ENCODE measurements around the gene POLR1F.
A peak's percentile ranks its signal among the peaks of the same experiment; 100 is the strongest.
"Not testable (repeated sequence)": the region's sequence is repeated elsewhere in the genome, so short reads cannot be mapped to it uniquely, and the experiment has no call there.

Gene POLR1F
- total RNA-seq: 33.5 to 101 reads per million in 2 experiments

DNA sequence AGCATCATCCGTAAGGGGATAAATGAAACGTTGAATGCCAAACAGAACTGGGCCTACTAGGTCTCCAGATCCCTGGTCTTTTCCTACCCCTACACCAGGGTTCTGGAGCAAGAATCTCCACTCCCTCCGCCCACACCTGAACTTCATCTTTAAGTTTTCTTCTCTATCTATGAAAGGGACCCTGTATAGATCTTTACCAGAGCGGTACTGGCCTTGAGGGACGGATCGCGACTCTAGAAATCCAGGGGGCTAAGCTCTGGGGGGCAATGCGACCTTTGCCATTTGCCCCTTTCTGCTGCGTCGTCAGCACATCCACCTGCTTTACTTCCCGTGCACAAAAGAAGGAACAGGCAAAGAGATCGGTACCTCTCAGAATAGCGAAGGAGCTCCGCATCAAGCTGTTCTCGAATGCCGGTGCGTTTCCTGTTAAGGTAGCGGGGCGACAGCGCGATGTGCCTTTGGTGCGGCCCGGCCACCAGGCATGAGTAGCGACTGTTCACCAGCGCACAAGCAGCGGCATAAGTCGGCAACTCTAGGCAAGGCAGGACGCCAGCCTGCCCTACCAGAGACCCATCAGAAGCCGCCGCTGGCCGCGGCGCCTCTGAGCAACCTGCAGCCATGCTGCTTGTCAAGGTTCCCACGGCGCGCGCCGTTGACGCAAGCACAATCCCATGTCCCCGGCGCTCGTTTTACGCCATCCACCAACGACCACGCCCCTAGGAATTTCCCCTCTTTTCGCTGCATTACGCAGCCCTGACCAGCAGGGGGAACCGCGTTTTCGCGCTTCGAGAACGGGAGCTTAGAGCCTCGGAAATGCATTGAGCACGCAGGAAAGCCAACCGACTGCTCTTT lies at the start of gene POLR1F:
TSS of gene POLR1F (minus strand) at position 641 of the 852 bp plus-strand sequence. CDS start at position 620, 21 bp downstream.
- DNase-seq (ENCODE audit: low read depth): peak; percentile 89

GRCh38 chr7:19754521-19755116 lies 45.8 kb upstream of the POLR1F start:
- no peak for DNase-seq (ENCODE audit: low read depth)

- DNase-seq (ENCODE audit: low read depth): no peak
Measured at GRCh38 chr7:19752020-19752419, 43.2 kb upstream of the POLR1F start.

DNA sequence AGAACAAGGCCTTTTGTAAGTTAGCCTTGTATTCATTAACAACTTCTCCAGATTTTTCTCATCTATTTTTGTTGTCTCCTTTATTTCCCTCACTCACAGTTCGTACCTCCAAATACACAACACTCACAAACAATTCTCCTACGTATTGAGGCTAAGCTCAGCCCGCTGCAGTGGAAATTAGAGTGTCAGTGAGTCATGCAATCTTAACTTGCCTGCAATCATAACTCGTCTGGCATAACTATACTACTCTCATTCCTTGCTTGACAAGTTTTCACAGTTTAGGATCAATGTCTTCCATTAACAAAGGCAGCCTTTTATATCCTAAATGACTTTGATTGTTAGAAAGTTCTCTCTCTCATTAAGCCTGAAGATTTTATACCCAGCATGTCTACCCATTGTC lies 40.8 kb upstream of the POLR1F start:
- DNase-seq (ENCODE audit: low read depth): no peak

DNA sequence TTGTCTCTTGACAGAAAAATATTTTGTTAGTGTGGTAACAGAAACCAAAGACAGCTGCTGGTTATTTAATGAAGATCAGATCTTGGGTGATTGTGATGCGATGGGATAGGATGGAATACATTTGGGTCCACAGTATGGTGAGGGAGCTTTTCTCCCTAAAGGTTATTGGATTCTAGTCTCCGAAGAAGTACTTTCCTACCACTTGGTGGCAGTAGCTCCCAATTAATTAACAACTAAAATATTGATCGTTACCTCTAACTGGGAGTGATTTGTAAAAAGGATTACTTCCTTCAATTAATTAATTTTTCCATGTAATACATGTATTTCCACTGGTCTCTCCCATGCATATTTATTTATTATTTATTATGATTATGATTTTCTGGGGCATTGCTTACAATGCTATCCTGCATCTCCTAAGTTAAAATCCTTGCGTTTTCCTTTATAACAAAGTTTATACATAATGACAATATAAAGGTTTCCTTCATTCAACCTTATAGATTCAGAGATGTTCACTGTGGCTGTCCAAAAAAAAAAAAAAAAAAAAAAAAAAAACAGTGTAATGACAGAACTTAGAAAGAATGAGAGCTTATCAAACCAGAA lies 39.0 kb upstream of the POLR1F start:
- no peak for DNase-seq (ENCODE audit: low read depth)

- DNase-seq (ENCODE audit: low read depth): no peak
Measured at GRCh38 chr7:19744075-19744474, 35.2 kb upstream of the POLR1F start.

GRCh38 chr7:19728716-19729115 lies 19.9 kb upstream of the POLR1F start:
- DNase-seq (ENCODE audit: low read depth): no peak

GRCh38 chr7:19725770-19726169 lies 16.9 kb upstream of the POLR1F start:
- DNase-seq (ENCODE audit: low read depth): no peak

DNA sequence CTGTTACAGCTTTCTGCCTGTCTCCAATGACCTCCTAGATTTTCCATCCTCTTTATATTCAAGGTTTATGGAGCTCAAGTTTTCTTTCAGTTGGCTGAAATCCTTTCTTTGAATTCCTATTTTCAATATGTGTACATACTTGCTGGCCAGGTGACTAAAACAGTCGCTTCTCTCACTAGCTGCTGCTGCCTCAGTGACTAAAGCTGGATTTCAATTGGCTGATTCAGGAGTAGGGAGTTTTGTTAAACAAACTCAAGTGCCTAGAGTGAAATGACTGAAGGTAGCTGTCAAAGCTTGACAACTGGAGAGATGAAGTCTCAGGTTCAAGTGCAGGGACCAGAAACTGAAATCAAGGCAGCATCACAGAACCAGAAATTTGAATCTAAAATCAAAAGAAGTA lies 6.7 kb upstream of the POLR1F start:
- no peak for DNase-seq (ENCODE audit: low read depth)

- peak; percentile 28 for DNase-seq (ENCODE audit: low read depth)
Measured at GRCh38 chr7:19713676-19714075, 4.8 kb upstream of the POLR1F start.

- DNase-seq (ENCODE audit: low read depth): no peak
Measured at GRCh38 chr7:19709249-19709578, 377 bp upstream of the POLR1F start.

- DNase-seq (ENCODE audit: low read depth): no peak
Measured at GRCh38 chr7:19707240-19707639, 1.6 kb downstream of the POLR1F start.

DNA sequence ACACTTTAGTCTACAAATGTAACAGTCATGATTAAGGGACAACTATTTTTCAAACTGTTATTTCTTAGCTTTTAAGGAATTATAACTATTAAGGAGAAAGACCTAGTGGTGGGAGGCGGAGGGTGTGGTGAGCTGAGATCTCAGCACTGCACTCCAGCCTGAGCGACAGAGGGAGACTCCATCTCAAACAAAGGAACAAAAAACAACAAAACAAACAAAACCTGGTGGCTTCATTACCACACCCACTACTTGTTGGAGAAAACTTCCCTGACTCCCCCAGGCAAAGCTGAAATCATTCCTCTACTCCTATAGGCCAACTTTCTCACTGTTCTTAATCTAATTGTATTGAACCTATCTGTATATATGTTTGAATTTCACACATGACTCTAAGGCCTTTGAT lies 3.2 kb downstream of the POLR1F start:
- DNase-seq (ENCODE audit: low read depth): no peak

- no peak for DNase-seq (ENCODE audit: low read depth)
Measured at GRCh38 chr7:19701471-19701870, 7.4 kb downstream of the POLR1F start.

DNA sequence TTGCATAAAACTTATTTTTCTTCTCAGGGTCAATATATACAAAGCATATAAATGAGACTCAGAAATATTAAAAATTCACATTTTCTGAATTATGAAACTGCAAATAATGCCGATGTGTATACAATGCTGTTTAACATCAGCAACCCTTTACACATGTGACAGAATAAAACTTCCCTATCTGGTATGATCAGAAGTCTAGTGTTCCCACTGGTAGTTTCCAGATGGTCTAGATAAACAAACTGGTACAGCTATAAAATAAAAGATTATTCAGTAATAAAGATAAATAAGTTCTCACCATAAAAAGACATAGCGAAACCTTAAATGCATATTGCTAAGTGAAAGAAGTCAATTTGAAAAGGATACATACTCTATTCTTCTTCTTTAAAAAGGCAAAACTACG lies 7.9 kb downstream of the POLR1F start:
- no peak for DNase-seq (ENCODE audit: low read depth)

GRCh38 chr7:19698331-19698730 lies 10.5 kb downstream of the POLR1F start:
- no peak for DNase-seq (ENCODE audit: low read depth)

- DNase-seq (ENCODE audit: low read depth): no peak
Measured at GRCh38 chr7:19696926-19697325, 11.9 kb downstream of the POLR1F start.

- DNase-seq (ENCODE audit: low read depth): no peak
Measured at GRCh38 chr7:19692111-19692828, 16.6 kb downstream of the POLR1F start.

DNA sequence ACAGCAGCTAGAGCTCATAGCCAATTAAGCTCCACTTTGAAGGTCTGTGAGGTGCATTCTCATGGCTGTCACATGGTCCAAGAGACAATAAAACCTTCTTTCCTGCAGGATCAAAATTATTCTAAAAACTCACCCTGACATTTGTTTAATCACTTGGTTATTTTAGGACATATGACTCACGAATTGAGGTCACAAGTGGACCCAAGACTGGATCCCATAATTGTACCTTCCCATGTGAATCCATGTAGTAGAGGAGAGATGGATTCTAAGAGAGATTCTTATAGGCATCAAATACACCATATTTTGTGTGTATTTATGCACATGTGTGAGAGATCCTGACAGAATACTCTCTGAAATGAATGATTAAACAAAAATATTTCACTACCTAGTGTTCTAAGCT lies 18.1 kb downstream of the POLR1F start:
- DNase-seq (ENCODE audit: low read depth): no peak

- DNase-seq (ENCODE audit: low read depth): not testable (repeated sequence)
Measured at GRCh38 chr7:19689130-19689529, 19.7 kb downstream of the POLR1F start.

- no peak for DNase-seq (ENCODE audit: low read depth)
Measured at GRCh38 chr7:19681596-19681995, 27.2 kb downstream of the POLR1F start.

GRCh38 chr7:19677180-19677579 lies 31.7 kb downstream of the POLR1F start:
- DNase-seq (ENCODE audit: low read depth): no peak

DNA sequence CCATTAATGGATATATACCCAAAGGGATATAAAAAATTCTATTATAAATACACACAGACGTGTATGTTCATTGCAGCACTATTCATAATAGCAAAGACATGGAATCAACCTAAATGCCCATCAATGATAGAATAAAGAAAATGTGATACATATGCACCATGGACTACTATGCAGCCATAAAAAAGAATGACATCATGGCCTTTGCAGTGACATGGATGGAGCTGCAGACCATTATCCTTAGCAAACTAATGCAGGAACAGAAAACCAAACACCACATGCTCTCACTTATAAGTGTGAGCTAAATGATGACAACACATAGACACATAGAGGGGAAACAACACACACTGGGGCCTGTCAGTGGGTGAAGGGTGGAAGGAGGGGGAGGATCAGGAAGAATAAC lies 33.0 kb downstream of the POLR1F start:
- DNase-seq (ENCODE audit: low read depth): no peak
